ENCODE data around the gene CATSPERE. TPM values are rescaled to one million over a fixed set of nuclear protein-coding genes. Genes with fewer than 3 reads are reported as not detected.

Gene CATSPERE
- total and polyA plus RNA-seq, 10 of the 15 experiments (the other 5 are each of a cell fraction or from before 2014, with no cell fraction given) = 0.04 to 0.24 (median 0.17) TPM; not detected in 3

GRCh38 chr1:244451951-244452795 lies 8.9 kb upstream of the CATSPERE start (continued):
- TF ChIP-seq ELK1 (IDR thresholded peaks at IDR 0.05; ENCODE audit: low read depth, low read length) (peak; percentile 54; the same call in 1 of the 2 replicates), CEBPB (IDR thresholded peaks at IDR 0.05; ENCODE audit: borderline replicate concordance in 1 of 2, low read depth in 2 of 2, low read length in 2 of 2) (no peak), TCF7 (IDR thresholded peaks at IDR 0.05; ENCODE audit: borderline replicate concordance) (no peak), FOXK2 (IDR thresholded peaks at IDR 0.05) (no peak), SUPT20H (IDR thresholded peaks at IDR 0.05; ENCODE audit: borderline replicate concordance, control insufficient read depth, low read depth, low read length) (no peak), BACH1 (IDR thresholded peaks at IDR 0.05; ENCODE audit: borderline replicate concordance) (no peak), EGR1 (IDR thresholded peaks at IDR 0.05; ENCODE audit: borderline replicate concordance in 1 of 2, low read depth in 2 of 2, low read length in 2 of 2) (no peak), IRF5 (IDR thresholded peaks at IDR 0.05; ENCODE audit: borderline replicate concordance) (no peak), RBBP5 (conservative IDR thresholded peaks at IDR 0.05) (no peak), MTA2 (IDR thresholded peaks at IDR 0.05; ENCODE audit: low read depth) (no peak)

All from GM12878 (cell line).